ENCODE results near the gene CKB. TPM values are rescaled to one million over a fixed set of nuclear protein-coding genes. Genes with fewer than 3 reads are reported as not detected.

Gene CKB
- total and polyA plus RNA-seq, 9 of the 15 experiments (the other 6 are each of a cell fraction or from before 2014, with no cell fraction given): 23.9 to 692 (median 132) TPM

DNA sequence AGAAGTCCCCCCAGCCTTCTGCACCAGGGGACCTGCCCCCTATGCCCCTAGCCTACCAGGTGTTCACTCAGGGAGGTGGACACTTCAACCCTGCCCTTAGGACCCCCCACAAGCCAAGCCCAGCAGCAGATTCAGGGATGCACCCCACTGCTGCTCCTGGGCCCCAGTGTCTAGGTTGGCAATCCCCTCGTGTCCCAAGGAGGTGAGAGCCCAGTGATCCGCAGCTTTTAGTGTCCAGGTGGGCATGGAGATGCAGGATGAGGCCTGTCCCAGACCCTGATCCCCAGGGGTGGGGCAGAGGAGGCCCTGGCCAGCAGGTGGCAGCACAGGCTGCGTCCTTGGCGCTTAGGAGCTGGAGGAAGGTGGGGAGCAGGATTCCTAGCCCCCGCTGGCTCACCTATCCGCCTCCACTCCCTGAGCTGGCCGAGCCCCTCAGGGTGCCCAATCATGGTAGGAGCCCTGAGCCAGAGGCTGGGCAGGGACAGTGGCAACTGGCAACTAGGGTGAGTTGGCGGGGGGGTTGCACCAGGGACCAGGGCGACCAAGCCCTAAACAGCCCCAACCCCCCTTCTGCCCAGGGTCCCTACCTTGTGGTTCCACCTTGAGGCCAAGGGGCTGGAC is 4.1 kb downstream of the CKB start (continued):
- TF ChIP-seq BRD4 (IDR thresholded peaks at IDR 0.05) (no peak), IRF2 (CRISPR knock-in tag; IDR thresholded peaks at IDR 0.05) (no peak), ZNF717 (CRISPR knock-in tag; IDR thresholded peaks at IDR 0.05) (no peak), ZBTB17 (CRISPR knock-in tag; IDR thresholded peaks at IDR 0.05) (no peak), ZNF79 (CRISPR knock-in tag; IDR thresholded peaks at IDR 0.05; ENCODE audit: low read depth) (no peak), ZBTB8A (IDR thresholded peaks at IDR 0.05; ENCODE audit: partially characterized antibody) (no peak), SIX5 (IDR thresholded peaks at IDR 0.05; ENCODE audit: borderline replicate concordance in 1 of 2, insufficient read depth in 1 of 2, low read depth in 1 of 2, low read length in 2 of 2) (no peak), ZNF644 (tag; IDR thresholded peaks at IDR 0.05; ENCODE audit: low read depth) (no peak), ADNP (tag; IDR thresholded peaks at IDR 0.05) (no peak), NFATC3 (IDR thresholded peaks at IDR 0.05) (no peak), SIRT6 (IDR thresholded peaks at IDR 0.05; ENCODE audit: low read depth, low read length) (no peak), ELF2 (CRISPR knock-in tag; IDR thresholded peaks at IDR 0.05) (no peak)
- TF ChIP-seq, protein P1, sequence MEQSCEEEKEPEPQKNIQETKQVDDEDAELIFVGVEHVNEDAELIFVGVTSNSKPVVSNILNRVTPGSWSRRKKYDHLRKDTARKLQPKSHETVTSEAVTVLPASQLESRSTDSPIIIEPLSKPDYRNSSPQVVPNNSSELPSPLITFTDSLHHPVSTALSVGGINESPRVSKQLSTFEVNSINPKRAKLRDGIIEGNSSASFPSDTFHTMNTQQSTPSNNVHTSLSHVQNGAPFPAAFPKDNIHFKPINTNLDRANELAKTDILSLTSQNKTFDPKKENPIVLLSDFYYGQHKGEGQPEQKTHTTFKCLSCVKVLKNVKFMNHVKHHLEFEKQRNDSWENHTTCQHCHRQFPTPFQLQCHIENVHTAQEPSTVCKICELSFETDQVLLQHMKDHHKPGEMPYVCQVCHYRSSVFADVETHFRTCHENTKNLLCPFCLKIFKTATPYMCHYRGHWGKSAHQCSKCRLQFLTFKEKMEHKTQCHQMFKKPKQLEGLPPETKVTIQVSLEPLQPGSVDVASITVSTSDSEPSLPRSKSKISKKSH (CRISPR knock-in tag; IDR thresholded peaks at IDR 0.05): no peak
- TF ChIP-seq, protein P2, sequence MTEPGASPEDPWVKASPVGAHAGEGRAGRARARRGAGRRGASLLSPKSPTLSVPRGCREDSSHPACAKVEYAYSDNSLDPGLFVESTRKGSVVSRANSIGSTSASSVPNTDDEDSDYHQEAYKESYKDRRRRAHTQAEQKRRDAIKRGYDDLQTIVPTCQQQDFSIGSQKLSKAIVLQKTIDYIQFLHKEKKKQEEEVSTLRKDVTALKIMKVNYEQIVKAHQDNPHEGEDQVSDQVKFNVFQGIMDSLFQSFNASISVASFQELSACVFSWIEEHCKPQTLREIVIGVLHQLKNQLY (CRISPR knock-in tag; conservative IDR thresholded peaks at IDR 0.05): no peak
- TF ChIP-seq, protein P3, sequence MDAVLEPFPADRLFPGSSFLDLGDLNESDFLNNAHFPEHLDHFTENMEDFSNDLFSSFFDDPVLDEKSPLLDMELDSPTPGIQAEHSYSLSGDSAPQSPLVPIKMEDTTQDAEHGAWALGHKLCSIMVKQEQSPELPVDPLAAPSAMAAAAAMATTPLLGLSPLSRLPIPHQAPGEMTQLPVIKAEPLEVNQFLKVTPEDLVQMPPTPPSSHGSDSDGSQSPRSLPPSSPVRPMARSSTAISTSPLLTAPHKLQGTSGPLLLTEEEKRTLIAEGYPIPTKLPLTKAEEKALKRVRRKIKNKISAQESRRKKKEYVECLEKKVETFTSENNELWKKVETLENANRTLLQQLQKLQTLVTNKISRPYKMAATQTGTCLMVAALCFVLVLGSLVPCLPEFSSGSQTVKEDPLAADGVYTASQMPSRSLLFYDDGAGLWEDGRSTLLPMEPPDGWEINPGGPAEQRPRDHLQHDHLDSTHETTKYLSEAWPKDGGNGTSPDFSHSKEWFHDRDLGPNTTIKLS (IDR thresholded peaks at IDR 0.05; ENCODE audit: borderline replicate concordance, low read depth): no peak
- TF ChIP-seq, protein P4, sequence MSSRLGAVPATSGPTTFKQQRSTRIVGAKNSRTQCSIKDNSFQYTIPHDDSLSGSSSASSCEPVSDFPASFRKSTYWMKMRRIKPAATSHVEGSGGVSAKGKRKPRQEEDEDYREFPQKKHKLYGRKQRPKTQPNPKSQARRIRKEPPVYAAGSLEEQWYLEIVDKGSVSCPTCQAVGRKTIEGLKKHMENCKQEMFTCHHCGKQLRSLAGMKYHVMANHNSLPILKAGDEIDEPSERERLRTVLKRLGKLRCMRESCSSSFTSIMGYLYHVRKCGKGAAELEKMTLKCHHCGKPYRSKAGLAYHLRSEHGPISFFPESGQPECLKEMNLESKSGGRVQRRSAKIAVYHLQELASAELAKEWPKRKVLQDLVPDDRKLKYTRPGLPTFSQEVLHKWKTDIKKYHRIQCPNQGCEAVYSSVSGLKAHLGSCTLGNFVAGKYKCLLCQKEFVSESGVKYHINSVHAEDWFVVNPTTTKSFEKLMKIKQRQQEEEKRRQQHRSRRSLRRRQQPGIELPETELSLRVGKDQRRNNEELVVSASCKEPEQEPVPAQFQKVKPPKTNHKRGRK (tag; IDR thresholded peaks at IDR 0.05): no peak
